MM.1S (cell line): Measurements from ENCODE around the gene FBLL1.

Source experiments
- EZH2phosphoT487 ChIP-seq: fragments of 300-600 bp; sonication (generic); IDR thresholded peaks from 2 replicates; pipeline ENCODE4 v1.6.1; 2018; ENCODE audit warnings: antibody characterized with exemption, low read length
- TF ChIP-seq, protein P1 (sequence below): fragments of 300-600 bp; sonication (generic); IDR thresholded peaks from 2 replicates; pipeline ENCODE4 v1.5.1; 2016; ENCODE audit warnings: antibody characterized with exemption, low read length, mixed read lengths

DNA sequence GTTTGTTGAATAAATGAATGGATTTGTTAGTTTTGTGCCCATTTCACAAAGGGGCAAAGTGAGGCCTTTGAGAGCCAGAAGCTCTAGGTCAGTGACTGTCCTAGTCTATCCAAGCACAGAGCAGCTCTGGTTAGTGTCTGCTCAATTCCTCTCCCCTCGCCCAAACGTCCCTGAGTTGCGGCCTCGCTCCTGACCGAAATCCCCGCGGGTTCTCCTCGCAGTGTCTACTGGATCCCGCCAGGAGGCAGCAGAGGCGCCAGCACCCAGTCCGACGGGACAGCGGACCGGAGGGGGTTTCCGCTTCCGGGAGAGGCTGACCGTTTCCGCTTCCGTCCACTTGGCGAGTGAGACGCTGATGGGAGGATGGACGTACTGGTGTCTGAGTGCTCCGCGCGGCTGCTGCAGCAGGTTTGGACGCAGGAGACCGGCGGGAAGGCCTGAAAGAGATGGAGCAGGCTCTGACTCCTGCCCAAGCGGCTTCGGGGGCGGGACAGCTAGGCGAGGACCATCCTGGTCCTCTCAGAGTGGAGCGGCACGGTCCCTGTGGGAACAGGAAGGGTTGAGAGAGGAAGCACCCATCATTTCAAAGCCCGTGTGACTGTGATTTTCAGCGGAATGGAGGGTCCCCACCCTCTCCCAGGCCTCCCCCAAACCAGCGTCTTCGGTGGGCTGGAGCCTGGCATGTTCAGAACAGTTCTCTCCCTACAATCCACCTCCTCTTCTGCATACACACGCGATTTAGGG is 42.8 kb upstream of the FBLL1 start, which contains the start of gene RARS1:
- TF ChIP-seq EZH2phosphoT487: no peak
- TF ChIP-seq, protein P1, sequence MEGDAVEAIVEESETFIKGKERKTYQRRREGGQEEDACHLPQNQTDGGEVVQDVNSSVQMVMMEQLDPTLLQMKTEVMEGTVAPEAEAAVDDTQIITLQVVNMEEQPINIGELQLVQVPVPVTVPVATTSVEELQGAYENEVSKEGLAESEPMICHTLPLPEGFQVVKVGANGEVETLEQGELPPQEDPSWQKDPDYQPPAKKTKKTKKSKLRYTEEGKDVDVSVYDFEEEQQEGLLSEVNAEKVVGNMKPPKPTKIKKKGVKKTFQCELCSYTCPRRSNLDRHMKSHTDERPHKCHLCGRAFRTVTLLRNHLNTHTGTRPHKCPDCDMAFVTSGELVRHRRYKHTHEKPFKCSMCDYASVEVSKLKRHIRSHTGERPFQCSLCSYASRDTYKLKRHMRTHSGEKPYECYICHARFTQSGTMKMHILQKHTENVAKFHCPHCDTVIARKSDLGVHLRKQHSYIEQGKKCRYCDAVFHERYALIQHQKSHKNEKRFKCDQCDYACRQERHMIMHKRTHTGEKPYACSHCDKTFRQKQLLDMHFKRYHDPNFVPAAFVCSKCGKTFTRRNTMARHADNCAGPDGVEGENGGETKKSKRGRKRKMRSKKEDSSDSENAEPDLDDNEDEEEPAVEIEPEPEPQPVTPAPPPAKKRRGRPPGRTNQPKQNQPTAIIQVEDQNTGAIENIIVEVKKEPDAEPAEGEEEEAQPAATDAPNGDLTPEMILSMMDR: peak; percentile 94
